ENCODE measurements around the gene DIPK1C. TPM values are rescaled to one million over a fixed set of nuclear protein-coding genes. Genes with fewer than 3 reads are reported as not detected.
A peak's percentile ranks its signal among the peaks of the same experiment; 100 is the strongest.

The DIPK1C gene
- total RNA-seq (2011; cell fraction: chromatin; rRNA removed; ENCODE audit: low replicate concordance): 0.21 TPM in 1 of 2 replicates, not detected in the other
- 0.33 and 0.39 TPM in 2 replicates for total RNA-seq (2011; cell fraction: nucleolus; rRNA removed)
- not detected in 2 replicates for total RNA-seq (2011; cell fraction: nucleoplasm; rRNA removed)
- total RNA-seq (2014; rRNA removed) (0.05 and 0.08 TPM in 2 replicates), total RNA-seq (2014; rRNA removed; fragmentation: Illumina TruSeq; extraction: Trizol) (0.15 and 0.16 TPM in 2 replicates), total RNA-seq (2015; rRNA removed; fragmentation: Illumina TruSeq; extraction: Trizol) (0.04 TPM in 2 replicates), total RNA-seq (2021) (0.07 and 0.16 TPM in 2 replicates), polyA plus RNA-seq (2011; rRNA removed) (0.15 and 1.2 TPM in 2 replicates), polyA plus RNA-seq (2014; fragmentation: Illumina TruSeq; extraction: Trizol) (0.10 and 0.15 TPM in 2 replicates), polyA plus RNA-seq (2014; fragmentation: Nextera tagmentation; extraction: Ambion mirVana) (not detected), polyA plus RNA-seq (2014; rRNA removed) (0.16 and 0.32 TPM in 2 replicates), polyA minus RNA-seq (2011; rRNA and poly(A)+ RNA removed) (0.21 and 4.0 TPM in 2 replicates), Bru-seq, nascent RNA (percentile 17 among the genes with signal in this experiment), BruChase-seq, experiment 1, labeled RNA remaining after a 2-hour chase (percentile 16 among the genes with signal in this experiment), BruChase-seq, experiment 2, labeled RNA remaining after a 6-hour chase (percentile 4 among the genes with signal in this experiment)
- 0.24 and 1.4 TPM in 2 replicates for polyA plus RNA-seq (2011; cell fraction: cytosol; rRNA removed)
- 0.35 TPM in 1 of 2 replicates, not detected in the other for polyA plus RNA-seq (2011; cell fraction: nucleus; rRNA removed)
- polyA plus RNA-seq (2012): 0.13 and 0.83 TPM in 2 replicates
- polyA minus RNA-seq (2011; cell fraction: cytosol; rRNA and poly(A)+ RNA removed): not detected in 2 replicates
- 0.33 TPM in 1 of 2 replicates, not detected in the other for polyA minus RNA-seq (2011; cell fraction: nucleus; rRNA and poly(A)+ RNA removed)
- long read RNA-seq, experiment 1: 0 reads
- long read RNA-seq, experiment 2, partial matches to known transcripts: 1 of 1 reads
- long read RNA-seq, experiment 2, other reads (novel, unspliced or antisense): 0 of 1 reads
- long read RNA-seq, experiment 3: 0 reads

GRCh38 chr18:74457043-74457724 is at the start of gene DIPK1C:
Gene DIPK1C (minus strand): TSS chr18:74457308. CDS start chr18:74457259, 49 bp downstream.
- ChIA-PET CTCF (ENCODE audit: low intra/inter-chr PET ratio) (no interaction called here), POLR2A (no interaction called here)
- H3K4me3 ChIP-seq: no peak within 1 kb of the TSS
- H3K36me3 ChIP-seq (ENCODE audit: control insufficient read depth, insufficient read depth, low read length): no peaks in the 10 kb centered on the region
- no peaks in the 10 kb centered on the region for H3K79me2 ChIP-seq (ENCODE audit: control insufficient read depth, insufficient read depth, low read length)
- no peaks in the 10 kb centered on the region for H3K4me1 ChIP-seq (replicated peaks in 1 of 2; ENCODE audit: control insufficient read depth in 2 of 2, insufficient read depth in 2 of 2, low read length in 2 of 2)
- H3K9me3 ChIP-seq (replicated peaks; ENCODE audit: control insufficient read depth, insufficient read depth, low read depth, low read length): no peaks in the 10 kb centered on the region
- H3K4me2 ChIP-seq (ENCODE audit: insufficient read depth, low read length): no peak within 1 kb of the TSS
- H3K27me3 ChIP-seq (ENCODE audit: control insufficient read depth in 2 of 2, insufficient read depth in 2 of 2, low read length in 2 of 2): peaks cover 5 to 35% of the 10 kb centered on the region in 2 experiments; a peak in 3 of 5 replicates
- no peak within 1 kb of the TSS for H2AFZ ChIP-seq (ENCODE audit: low read depth, low read length)
- H3K9me1 ChIP-seq (ENCODE audit: control insufficient read depth, insufficient read depth, low read length): no peaks in the 10 kb centered on the region
- H4K20me1 ChIP-seq (replicated peaks; ENCODE audit: control insufficient read depth, insufficient read depth, low read length): peaks cover 5% of the 10 kb centered on the region
- ATAC-seq (no peak), FAIRE-seq (no peak), DNase-seq (ENCODE audit: extremely low read depth in 1 of 4, low spot score in 3 of 4) (no peak)
- H3K9ac ChIP-seq (ENCODE audit: insufficient read depth in 1 of 2, low read depth in 2 of 2, low read length in 2 of 2): no peak within 1 kb of the TSS
- no peak within 1 kb of the TSS for H3K27ac ChIP-seq (ENCODE audit: extremely low read depth, low read depth, low read length)
- BruUV-seq (replicated peaks): no TSS peak
- in situ Hi-C loops (cut with MboI): no loop called here
- 0% methylated on average over 1 of the region's 76 CpGs for WGBS (ENCODE audit: insufficient coverage, low coverage, missing lambda C conversion rate)
- intact Hi-C loops (cut with micrococcal nuclease): no loop called here
- no peak for TF ChIP-seq ZNF644 (tag; IDR thresholded peaks at IDR 0.05; ENCODE audit: low read depth)
- TF ChIP-seq ZNF395 (CRISPR knock-in tag; IDR thresholded peaks at IDR 0.05): no peak
- no peak for TF ChIP-seq NFXL1 (CRISPR knock-in tag; IDR thresholded peaks at IDR 0.05)
- no peak for TF ChIP-seq ZBTB34 (CRISPR knock-in tag; IDR thresholded peaks at IDR 0.05)
- TF ChIP-seq ZNF431 (CRISPR knock-in tag; IDR thresholded peaks at IDR 0.05): no peak
- no peak for TF ChIP-seq ZBTB2 (IDR thresholded peaks at IDR 0.05)
- no peak for TF ChIP-seq CCNT2 (IDR thresholded peaks at IDR 0.05; ENCODE audit: borderline replicate concordance, extremely low read depth, insufficient read length, low read depth, low read length)
